ENCODE measurements around the gene FBLN1.

Gene FBLN1

GRCh38 chr22:45548991-45549761 lies 46.5 kb downstream of the FBLN1 start:
- H3K4me2 ChIP-seq (ENCODE audit: low read length, poor library complexity, severe bottlenecking): no peak overlapping the region
- peak overlapping the region; percentile 91 for H4K91ac ChIP-seq (ENCODE audit: low read length)
- H2AK5ac ChIP-seq (ENCODE audit: low read length, severe bottlenecking): peak overlapping the region; percentile 83
- H3K9ac ChIP-seq (ENCODE audit: low read length): peak overlapping the region; percentile 84
- H3K9me3 ChIP-seq (ENCODE audit: control insufficient read depth, low read length): no peaks in the 10 kb centered on the region
- no peak overlapping the region for H3K23ac ChIP-seq (ENCODE audit: low read length in 2 of 2)
- H2BK15ac ChIP-seq (ENCODE audit: low read depth, poor library complexity, severe bottlenecking): no peak overlapping the region
- H3K4me1 ChIP-seq (ENCODE audit: control insufficient read depth, insufficient read depth, low read depth, low read length): peaks cover 54% of the 10 kb centered on the region
- peak; percentile 96 for DNase-seq
- peak overlapping the region in 1 of 2 experiments; percentile 0 for H3K14ac ChIP-seq (ENCODE audit: low read length in 2 of 2)
- peaks cover 75 to 76% of the 10 kb centered on the region in 2 experiments for H3K36me3 ChIP-seq (ENCODE audit: control insufficient read depth in 1 of 2, insufficient read depth in 2 of 2, low read depth in 1 of 2, low read length in 2 of 2)
- H2BK12ac ChIP-seq (ENCODE audit: low read length in 2 of 2): peak overlapping the region; percentile 85 to 93
- H2AFZ ChIP-seq (ENCODE audit: low read depth, low read length): no peak overlapping the region
- H2BK120ac ChIP-seq (ENCODE audit: low read depth, low read length): peak overlapping the region; percentile 65
- peak overlapping the region; percentile 86 for H4K8ac ChIP-seq (ENCODE audit: low read length)
- no peak overlapping the region for H3K4me3 ChIP-seq (ENCODE audit: insufficient read depth in 1 of 2, low read depth in 1 of 2, low read length in 2 of 2)
- peak overlapping the region; percentile 52 to 86 for H3K4ac ChIP-seq (ENCODE audit: low read depth in 1 of 2, low read length in 2 of 2)
- H2BK5ac ChIP-seq (ENCODE audit: low read depth, low read length, poor library complexity, severe bottlenecking): peak overlapping the region; percentile 10
- no peaks in the 10 kb centered on the region for H3K27me3 ChIP-seq (ENCODE audit: control insufficient read depth in 1 of 2, insufficient read depth in 1 of 2, low read length in 2 of 2)
- H3K79me1 ChIP-seq (replicated peaks; ENCODE audit: low read length, poor library complexity, severe bottlenecking): peaks cover 22% of the 10 kb centered on the region
- peak overlapping the region; percentile 72 for H3K27ac ChIP-seq (ENCODE audit: low read length, poor library complexity, severe bottlenecking)
- WGBS: 51% methylated on average over 17 of the region's 17 CpGs
- peak overlapping the region; percentile 75 to 79 for H3K18ac ChIP-seq (ENCODE audit: low read depth in 1 of 2, low read length in 2 of 2)

GRCh38 chr22:45549762-45550378 lies 47.2 kb downstream of the FBLN1 start:
- Histone ChIP-seq H2AK5ac (ENCODE audit: low read length, severe bottlenecking) (peak overlapping the region; percentile 47), H2BK120ac (ENCODE audit: low read depth, low read length) (peak overlapping the region; percentile 65), H3K36me3 (ENCODE audit: control insufficient read depth in 1 of 2, insufficient read depth in 2 of 2, low read depth in 1 of 2, low read length in 2 of 2) (peaks cover 74 to 76% of the 10 kb centered on the region in 2 experiments), H4K8ac (ENCODE audit: low read length) (peak overlapping the region; percentile 86), H2BK12ac (ENCODE audit: low read length in 2 of 2) (peak overlapping the region; percentile 59 to 85), H3K14ac (ENCODE audit: low read length in 2 of 2) (peak overlapping the region in 1 of 2 experiments; percentile 44), H3K4me3 (ENCODE audit: insufficient read depth in 1 of 2, low read depth in 1 of 2, low read length in 2 of 2) (no peak overlapping the region), H3K9ac (ENCODE audit: low read length) (peak overlapping the region; percentile 84), H3K4ac (ENCODE audit: low read depth in 1 of 2, low read length in 2 of 2) (peak overlapping the region; percentile 66 to 76), H3K4me2 (ENCODE audit: low read length, poor library complexity, severe bottlenecking) (no peak overlapping the region), H3K23ac (ENCODE audit: low read length in 2 of 2) (no peak overlapping the region), H3K27me3 (ENCODE audit: control insufficient read depth in 1 of 2, insufficient read depth in 1 of 2, low read length in 2 of 2) (no peaks in the 10 kb centered on the region), H2AFZ (ENCODE audit: low read depth, low read length) (no peak overlapping the region), H2BK5ac (ENCODE audit: low read depth, low read length, poor library complexity, severe bottlenecking) (peak overlapping the region; percentile 10), H3K9me3 (ENCODE audit: control insufficient read depth, low read length) (no peaks in the 10 kb centered on the region), H2BK15ac (ENCODE audit: low read depth, poor library complexity, severe bottlenecking) (no peak overlapping the region), H3K79me1 (replicated peaks; ENCODE audit: low read length, poor library complexity, severe bottlenecking) (peaks cover 21% of the 10 kb centered on the region), H3K18ac (ENCODE audit: low read depth in 1 of 2, low read length in 2 of 2) (peak overlapping the region; percentile 54 to 75), H3K4me1 (ENCODE audit: control insufficient read depth, insufficient read depth, low read depth, low read length) (peaks cover 56% of the 10 kb centered on the region), H3K27ac (ENCODE audit: low read length, poor library complexity, severe bottlenecking) (peak overlapping the region; percentile 72), H4K91ac (ENCODE audit: low read length) (peak overlapping the region; percentile 81)
- 93% methylated on average over 9 of the region's 9 CpGs for WGBS
- DNase-seq: no peak

GRCh38 chr22:45550416-45550815 lies 47.7 kb downstream of the FBLN1 start:
- 97% methylated on average over 14 of the region's 14 CpGs for WGBS
- no peak for DNase-seq
- H2BK120ac ChIP-seq (ENCODE audit: low read depth, low read length): no peak overlapping the region
- H2BK12ac ChIP-seq (ENCODE audit: low read length in 2 of 2): peak overlapping the region in 1 of 2 experiments; percentile 59
- peak overlapping the region; percentile 42 to 66 for H3K4ac ChIP-seq (ENCODE audit: low read depth in 1 of 2, low read length in 2 of 2)
- no peak overlapping the region for H3K4me2 ChIP-seq (ENCODE audit: low read length, poor library complexity, severe bottlenecking)
- no peak overlapping the region for H3K4me3 ChIP-seq (ENCODE audit: insufficient read depth in 1 of 2, low read depth in 1 of 2, low read length in 2 of 2)
- peaks cover 56% of the 10 kb centered on the region for H3K4me1 ChIP-seq (ENCODE audit: control insufficient read depth, insufficient read depth, low read depth, low read length)
- no peak overlapping the region for H2BK5ac ChIP-seq (ENCODE audit: low read depth, low read length, poor library complexity, severe bottlenecking)
- H4K8ac ChIP-seq (ENCODE audit: low read length): no peak overlapping the region
- H3K36me3 ChIP-seq (ENCODE audit: control insufficient read depth in 1 of 2, insufficient read depth in 2 of 2, low read depth in 1 of 2, low read length in 2 of 2): peaks cover 71 to 74% of the 10 kb centered on the region in 2 experiments
- no peak overlapping the region for H2AFZ ChIP-seq (ENCODE audit: low read depth, low read length)
- no peak overlapping the region for H3K9ac ChIP-seq (ENCODE audit: low read length)
- no peak overlapping the region for H2BK15ac ChIP-seq (ENCODE audit: low read depth, poor library complexity, severe bottlenecking)
- H2AK5ac ChIP-seq (ENCODE audit: low read length, severe bottlenecking): peak overlapping the region; percentile 70
- peak overlapping the region; percentile 17 to 54 for H3K18ac ChIP-seq (ENCODE audit: low read depth in 1 of 2, low read length in 2 of 2)
- H3K23ac ChIP-seq (ENCODE audit: low read length in 2 of 2): no peak overlapping the region
- H3K27ac ChIP-seq (ENCODE audit: low read length, poor library complexity, severe bottlenecking): no peak overlapping the region
- no peaks in the 10 kb centered on the region for H3K27me3 ChIP-seq (ENCODE audit: control insufficient read depth in 1 of 2, insufficient read depth in 1 of 2, low read length in 2 of 2)
- peak overlapping the region in 1 of 2 experiments; percentile 44 for H3K14ac ChIP-seq (ENCODE audit: low read length in 2 of 2)
- peak overlapping the region; percentile 67 for H4K91ac ChIP-seq (ENCODE audit: low read length)
- peaks cover 19% of the 10 kb centered on the region for H3K79me1 ChIP-seq (replicated peaks; ENCODE audit: low read length, poor library complexity, severe bottlenecking)
- no peaks in the 10 kb centered on the region for H3K9me3 ChIP-seq (ENCODE audit: control insufficient read depth, low read length)

- Histone ChIP-seq H3K18ac (ENCODE audit: low read depth in 1 of 2, low read length in 2 of 2) (peak overlapping the region in 1 of 2 experiments; percentile 65), H2BK5ac (ENCODE audit: low read depth, low read length, poor library complexity, severe bottlenecking) (no peak overlapping the region), H3K36me3 (ENCODE audit: control insufficient read depth in 1 of 2, insufficient read depth in 2 of 2, low read depth in 1 of 2, low read length in 2 of 2) (peaks cover 67 to 74% of the 10 kb centered on the region in 2 experiments), H3K4me2 (ENCODE audit: low read length, poor library complexity, severe bottlenecking) (no peak overlapping the region), H3K4ac (ENCODE audit: low read depth in 1 of 2, low read length in 2 of 2) (no peak overlapping the region), H3K9me3 (ENCODE audit: control insufficient read depth, low read length) (no peaks in the 10 kb centered on the region), H3K9ac (ENCODE audit: low read length) (peak overlapping the region; percentile 64), H2BK15ac (ENCODE audit: low read depth, poor library complexity, severe bottlenecking) (no peak overlapping the region), H3K79me1 (replicated peaks; ENCODE audit: low read length, poor library complexity, severe bottlenecking) (peaks cover 17% of the 10 kb centered on the region), H3K4me3 (ENCODE audit: insufficient read depth in 1 of 2, low read depth in 1 of 2, low read length in 2 of 2) (no peak overlapping the region), H2AK5ac (ENCODE audit: low read length, severe bottlenecking) (peak overlapping the region; percentile 9), H3K27ac (ENCODE audit: low read length, poor library complexity, severe bottlenecking) (no peak overlapping the region), H3K27me3 (ENCODE audit: control insufficient read depth in 1 of 2, insufficient read depth in 1 of 2, low read length in 2 of 2) (no peaks in the 10 kb centered on the region), H2BK12ac (ENCODE audit: low read length in 2 of 2) (peak overlapping the region in 1 of 2 experiments; percentile 80), H2AFZ (ENCODE audit: low read depth, low read length) (no peak overlapping the region), H3K14ac (ENCODE audit: low read length in 2 of 2) (no peak overlapping the region), H4K91ac (ENCODE audit: low read length) (no peak overlapping the region), H2BK120ac (ENCODE audit: low read depth, low read length) (no peak overlapping the region), H3K23ac (ENCODE audit: low read length in 2 of 2) (no peak overlapping the region), H4K8ac (ENCODE audit: low read length) (no peak overlapping the region), H3K4me1 (ENCODE audit: control insufficient read depth, insufficient read depth, low read depth, low read length) (peaks cover 56% of the 10 kb centered on the region)
- DNase-seq: no peak
- 97% methylated on average over 11 of the region's 11 CpGs for WGBS
Observed at GRCh38 chr22:45550891-45551290, 48.2 kb downstream of the FBLN1 start.

Data from mesenchymal stem cell (in vitro differentiated cells and primary cell).